Measurements from ENCODE around the gene SEL1L. TPM values are rescaled to one million over a fixed set of nuclear protein-coding genes. Genes with fewer than 3 reads are reported as not detected.

The SEL1L gene
- total RNA-seq, 1 experiment from 2014 or later, result 116 TPM

DNA sequence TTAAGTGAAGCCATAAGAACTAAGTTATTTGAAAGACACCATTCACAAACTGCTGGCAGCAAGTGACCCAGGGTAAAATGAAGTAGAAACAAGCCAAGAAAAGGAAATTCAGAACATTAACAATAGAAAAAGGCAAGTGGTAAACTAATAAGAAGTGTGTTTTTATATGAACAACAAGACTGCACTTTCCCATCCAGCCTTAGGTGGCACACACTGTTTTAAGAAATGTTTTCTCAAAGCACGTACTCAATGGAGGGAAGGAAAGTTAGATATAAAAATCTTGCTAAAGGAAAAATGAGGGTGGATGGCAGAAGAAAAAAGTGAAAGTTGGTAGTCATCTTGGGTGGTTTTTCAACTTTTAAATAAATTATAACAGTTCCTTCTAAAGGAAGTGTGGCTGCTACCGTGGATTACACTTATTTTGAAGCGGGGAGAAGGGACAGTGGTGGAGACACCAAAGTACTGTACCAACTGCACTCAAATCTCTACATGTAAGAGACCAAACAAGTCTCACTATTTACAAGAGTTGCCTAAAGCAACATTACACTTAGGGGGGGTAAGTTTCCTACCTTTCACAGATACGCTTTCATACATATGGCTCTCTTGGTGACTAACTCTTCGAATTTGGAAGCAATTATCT lies 58.8 kb downstream of the SEL1L start:
- Mint-ChIP-seq H3K27ac (ENCODE audit: unreplicated experiment) (no peak overlapping the region), H3K9me3 (ENCODE audit: unreplicated experiment) (no peaks in the 10 kb centered on the region), H3K27me3 (ENCODE audit: insufficient read depth, unreplicated experiment) (no peaks in the 10 kb centered on the region), H3K36me3 (ENCODE audit: insufficient read depth, unreplicated experiment) (peaks cover 30% of the 10 kb centered on the region), H3K4me1 (ENCODE audit: low read depth, unreplicated experiment) (no peaks in the 10 kb centered on the region), H3K4me3 (ENCODE audit: unreplicated experiment) (no peak overlapping the region)
- no peak for DNase-seq
- Histone ChIP-seq H3K36me3 (ENCODE audit: control insufficient read depth, insufficient read depth, low read length) (no peaks in the 10 kb centered on the region; the same call in 1 of the 2 replicates), H3K4me3 (ENCODE audit: low read depth, low read length) (no peak overlapping the region), H3K27me3 (replicated peaks; ENCODE audit: control insufficient read depth, insufficient read depth, low read length) (no peaks in the 10 kb centered on the region), H3K9me3 (no peaks in the 10 kb centered on the region), H3K4me1 (no peaks in the 10 kb centered on the region)
- intact Hi-C loops (cut with micrococcal nuclease; ENCODE audit: unreplicated experiment), result no loop called here
- TF ChIP-seq, protein P1, sequence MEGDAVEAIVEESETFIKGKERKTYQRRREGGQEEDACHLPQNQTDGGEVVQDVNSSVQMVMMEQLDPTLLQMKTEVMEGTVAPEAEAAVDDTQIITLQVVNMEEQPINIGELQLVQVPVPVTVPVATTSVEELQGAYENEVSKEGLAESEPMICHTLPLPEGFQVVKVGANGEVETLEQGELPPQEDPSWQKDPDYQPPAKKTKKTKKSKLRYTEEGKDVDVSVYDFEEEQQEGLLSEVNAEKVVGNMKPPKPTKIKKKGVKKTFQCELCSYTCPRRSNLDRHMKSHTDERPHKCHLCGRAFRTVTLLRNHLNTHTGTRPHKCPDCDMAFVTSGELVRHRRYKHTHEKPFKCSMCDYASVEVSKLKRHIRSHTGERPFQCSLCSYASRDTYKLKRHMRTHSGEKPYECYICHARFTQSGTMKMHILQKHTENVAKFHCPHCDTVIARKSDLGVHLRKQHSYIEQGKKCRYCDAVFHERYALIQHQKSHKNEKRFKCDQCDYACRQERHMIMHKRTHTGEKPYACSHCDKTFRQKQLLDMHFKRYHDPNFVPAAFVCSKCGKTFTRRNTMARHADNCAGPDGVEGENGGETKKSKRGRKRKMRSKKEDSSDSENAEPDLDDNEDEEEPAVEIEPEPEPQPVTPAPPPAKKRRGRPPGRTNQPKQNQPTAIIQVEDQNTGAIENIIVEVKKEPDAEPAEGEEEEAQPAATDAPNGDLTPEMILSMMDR (IDR thresholded peaks at IDR 0.05; ENCODE audit: insufficient read depth in 1 of 2, low read depth in 1 of 2, low read length in 1 of 2, severe bottlenecking in 1 of 2, unreplicated experiment in 1 of 2), result no peak
- CTCF ChIA-PET, result no interaction called here
- no TSS peak for BruUV-seq (replicated peaks)
- POLR2A ChIA-PET, result no interaction called here

DNA sequence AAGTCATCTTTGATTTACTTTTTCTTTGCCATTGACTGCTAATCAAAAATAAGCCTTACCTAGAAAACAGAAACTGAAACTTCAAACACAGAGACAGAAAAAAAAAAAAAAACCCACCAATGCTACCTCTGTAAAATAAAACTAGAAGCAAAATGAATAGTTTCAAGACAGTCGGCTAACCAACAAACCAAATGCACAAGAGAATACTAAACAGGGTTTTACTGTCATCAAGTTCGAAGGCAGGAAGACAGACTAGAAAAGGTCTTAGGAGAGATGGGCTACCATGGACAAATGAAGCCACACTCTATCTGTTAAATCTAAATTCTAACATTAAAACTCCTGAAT lies 59.5 kb downstream of the SEL1L start:
- ChIA-PET CTCF (no interaction called here), POLR2A (no interaction called here)
- H3K9me3 Mint-ChIP-seq (ENCODE audit: unreplicated experiment), result no peaks in the 10 kb centered on the region
- H3K27me3 Mint-ChIP-seq (ENCODE audit: insufficient read depth, unreplicated experiment), result no peaks in the 10 kb centered on the region
- H3K4me1 Mint-ChIP-seq (ENCODE audit: low read depth, unreplicated experiment), result no peaks in the 10 kb centered on the region
- H3K4me1 ChIP-seq, result no peaks in the 10 kb centered on the region
- H3K27me3 ChIP-seq (replicated peaks; ENCODE audit: control insufficient read depth, insufficient read depth, low read length), result no peaks in the 10 kb centered on the region
- intact Hi-C loops (cut with micrococcal nuclease; ENCODE audit: unreplicated experiment), result no loop called here
- H3K4me3 ChIP-seq (ENCODE audit: low read depth, low read length), result no peak overlapping the region
- no peak overlapping the region for H3K4me3 Mint-ChIP-seq (ENCODE audit: unreplicated experiment)
- peaks cover 23% of the 10 kb centered on the region for H3K36me3 Mint-ChIP-seq (ENCODE audit: insufficient read depth, unreplicated experiment)
- no peaks in the 10 kb centered on the region; the same call in 1 of the 2 replicates for H3K36me3 ChIP-seq (ENCODE audit: control insufficient read depth, insufficient read depth, low read length)
- BruUV-seq (replicated peaks), result no TSS peak
- DNase-seq, result no peak
- H3K27ac Mint-ChIP-seq (ENCODE audit: unreplicated experiment), result no peak overlapping the region
- no peaks in the 10 kb centered on the region for H3K9me3 ChIP-seq
- TF ChIP-seq, protein P1 (IDR thresholded peaks at IDR 0.05; ENCODE audit: insufficient read depth in 1 of 2, low read depth in 1 of 2, low read length in 1 of 2, severe bottlenecking in 1 of 2, unreplicated experiment in 1 of 2), result no peak

DNA sequence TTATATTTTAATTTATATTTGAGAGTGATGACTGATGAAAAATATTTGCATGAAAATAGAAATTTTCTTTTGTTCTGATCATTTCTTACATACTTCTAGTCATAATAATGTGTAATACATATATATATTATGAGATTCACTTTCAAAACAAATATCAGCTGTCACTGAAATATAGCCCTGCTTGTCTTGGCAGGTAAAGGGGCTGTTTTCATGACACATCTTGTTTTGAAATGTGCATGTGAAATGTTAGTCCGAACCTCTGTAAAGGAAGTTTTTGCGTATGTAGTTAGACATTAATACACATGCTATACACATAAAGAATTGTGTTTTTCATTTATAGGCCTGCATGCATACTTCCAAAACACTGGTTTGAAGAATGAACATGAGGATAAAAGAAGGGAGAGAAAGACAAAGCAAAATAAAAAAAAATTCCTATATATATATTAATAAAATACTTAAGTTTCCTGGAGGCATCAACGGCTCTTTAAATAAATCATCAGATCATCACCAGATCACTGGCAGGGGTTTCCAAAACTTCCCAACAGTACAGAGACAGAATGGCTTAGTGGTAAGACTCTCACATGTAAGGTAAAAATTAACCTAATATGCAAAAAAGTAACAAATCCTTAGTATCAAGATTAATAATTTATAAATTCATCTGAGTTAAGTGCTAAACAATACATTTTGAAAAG lies 60.1 kb downstream of the SEL1L start:
- intact Hi-C loops (cut with micrococcal nuclease; ENCODE audit: unreplicated experiment), result no loop called here
- Mint-ChIP-seq H3K4me3 (ENCODE audit: unreplicated experiment) (no peak overlapping the region), H3K27me3 (ENCODE audit: insufficient read depth, unreplicated experiment) (no peaks in the 10 kb centered on the region), H3K36me3 (ENCODE audit: insufficient read depth, unreplicated experiment) (peaks cover 18% of the 10 kb centered on the region), H3K9me3 (ENCODE audit: unreplicated experiment) (no peaks in the 10 kb centered on the region), H3K27ac (ENCODE audit: unreplicated experiment) (no peak overlapping the region), H3K4me1 (ENCODE audit: low read depth, unreplicated experiment) (no peaks in the 10 kb centered on the region)
- DNase-seq, result no peak
- no peaks in the 10 kb centered on the region; the same call in 1 of the 2 replicates for H3K36me3 ChIP-seq (ENCODE audit: control insufficient read depth, insufficient read depth, low read length)
- POLR2A ChIA-PET, result no interaction called here
- H3K9me3 ChIP-seq, result no peaks in the 10 kb centered on the region
- TF ChIP-seq, protein P1 (IDR thresholded peaks at IDR 0.05; ENCODE audit: insufficient read depth in 1 of 2, low read depth in 1 of 2, low read length in 1 of 2, severe bottlenecking in 1 of 2, unreplicated experiment in 1 of 2), result no peak
- H3K27me3 ChIP-seq (replicated peaks; ENCODE audit: control insufficient read depth, insufficient read depth, low read length), result no peaks in the 10 kb centered on the region
- H3K4me1 ChIP-seq, result no peaks in the 10 kb centered on the region
- H3K4me3 ChIP-seq (ENCODE audit: low read depth, low read length), result no peak overlapping the region
- CTCF ChIA-PET, result no interaction called here
- BruUV-seq (replicated peaks), result no TSS peak
